ENCODE data around the gene RASAL3. TPM values are rescaled to one million over a fixed set of nuclear protein-coding genes. Genes with fewer than 3 reads are reported as not detected.
"Not testable (repeated sequence)": the region's sequence is repeated elsewhere in the genome, so short reads cannot be mapped to it uniquely, and the experiment has no call there.

The RASAL3 gene
- polyA plus RNA-seq, 3 donors, result 0.51 to 1.3 (median 0.92) TPM

GRCh38 chr19:15476325-15476724, 12.0 kb upstream of the RASAL3 start:
- no peak for DNase-seq (ENCODE audit: extremely low read depth in 1 of 11, low read depth in 9 of 11, low spot score in 4 of 11)

DNA sequence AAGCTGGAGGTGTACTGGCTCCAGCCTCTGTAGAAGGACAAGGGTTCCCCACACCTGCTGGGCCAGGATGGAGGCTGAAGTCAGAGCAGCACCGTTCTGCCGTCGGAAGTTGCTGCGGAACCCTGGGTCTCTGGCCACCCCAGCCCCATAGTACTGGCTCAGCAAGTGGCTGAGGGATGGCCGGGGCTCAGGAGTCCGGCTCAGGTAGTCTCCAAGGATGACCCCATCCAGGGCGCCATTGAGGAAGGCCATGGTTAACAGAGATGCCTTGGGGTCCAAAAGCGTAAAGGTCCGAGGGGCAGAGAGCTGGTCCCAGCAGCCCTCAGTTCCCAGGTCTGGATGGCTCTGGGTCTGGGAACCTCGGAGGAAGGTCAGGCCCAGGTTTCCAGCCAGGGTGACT, 11.3 kb upstream of the RASAL3 start:
- DNase-seq (ENCODE audit: extremely low read depth in 1 of 11, low read depth in 9 of 11, low spot score in 4 of 11), result no peak

- DNase-seq (ENCODE audit: extremely low read depth in 1 of 11, low read depth in 9 of 11, low spot score in 4 of 11), result no peak
Observed at GRCh38 chr19:15475169-15475568, 10.8 kb upstream of the RASAL3 start.

DNA sequence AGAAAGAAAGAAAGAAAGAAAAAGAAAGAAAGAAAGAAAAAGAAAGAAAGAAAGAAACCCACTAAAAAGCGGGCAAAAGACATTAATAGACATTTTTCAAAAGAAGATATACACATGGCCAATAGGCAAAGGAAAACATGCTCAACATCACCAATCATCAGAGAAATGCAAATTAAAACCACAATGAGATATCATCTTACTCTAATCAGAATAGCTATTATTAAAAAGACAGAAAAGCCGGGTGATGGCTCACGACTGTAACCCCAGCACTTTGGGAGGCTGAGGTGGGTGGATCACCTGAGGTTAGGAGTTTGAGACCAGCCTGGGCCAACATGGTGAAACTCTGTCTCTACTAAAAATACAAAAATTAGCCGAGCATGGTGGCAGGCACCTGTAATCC, 9.5 kb upstream of the RASAL3 start:
- not testable (repeated sequence) for DNase-seq (ENCODE audit: extremely low read depth in 1 of 11, low read depth in 9 of 11, low spot score in 4 of 11)

GRCh38 chr19:15471639-15472101, 7.3 kb upstream of the RASAL3 start:
- no peak for DNase-seq (ENCODE audit: extremely low read depth in 1 of 11, low read depth in 9 of 11, low spot score in 4 of 11)

- DNase-seq (ENCODE audit: extremely low read depth in 1 of 11, low read depth in 9 of 11, low spot score in 4 of 11), result no peak
Observed at GRCh38 chr19:15469513-15470297, 5.4 kb upstream of the RASAL3 start.

- DNase-seq (ENCODE audit: extremely low read depth in 1 of 11, low read depth in 9 of 11, low spot score in 4 of 11), result no peak
Observed at GRCh38 chr19:15468675-15469512, 4.5 kb upstream of the RASAL3 start.

- no peak for DNase-seq (ENCODE audit: extremely low read depth in 1 of 11, low read depth in 9 of 11, low spot score in 4 of 11)
Observed at GRCh38 chr19:15467734-15468214, 3.4 kb upstream of the RASAL3 start.

GRCh38 chr19:15466851-15467733, 2.7 kb upstream of the RASAL3 start:
- DNase-seq (ENCODE audit: extremely low read depth in 1 of 11, low read depth in 9 of 11, low spot score in 4 of 11), result no peak

- no peak for DNase-seq (ENCODE audit: extremely low read depth in 1 of 11, low read depth in 9 of 11, low spot score in 4 of 11)
Observed at GRCh38 chr19:15463861-15464371, 428 bp downstream of the RASAL3 start.

GRCh38 chr19:15461694-15462093, 2.6 kb downstream of the RASAL3 start:
- no peak for DNase-seq (ENCODE audit: extremely low read depth in 1 of 11, low read depth in 9 of 11, low spot score in 4 of 11)

- DNase-seq (ENCODE audit: extremely low read depth in 1 of 11, low read depth in 9 of 11, low spot score in 4 of 11), result no peak
Observed at GRCh38 chr19:15457701-15458484, 6.5 kb downstream of the RASAL3 start.

DNA sequence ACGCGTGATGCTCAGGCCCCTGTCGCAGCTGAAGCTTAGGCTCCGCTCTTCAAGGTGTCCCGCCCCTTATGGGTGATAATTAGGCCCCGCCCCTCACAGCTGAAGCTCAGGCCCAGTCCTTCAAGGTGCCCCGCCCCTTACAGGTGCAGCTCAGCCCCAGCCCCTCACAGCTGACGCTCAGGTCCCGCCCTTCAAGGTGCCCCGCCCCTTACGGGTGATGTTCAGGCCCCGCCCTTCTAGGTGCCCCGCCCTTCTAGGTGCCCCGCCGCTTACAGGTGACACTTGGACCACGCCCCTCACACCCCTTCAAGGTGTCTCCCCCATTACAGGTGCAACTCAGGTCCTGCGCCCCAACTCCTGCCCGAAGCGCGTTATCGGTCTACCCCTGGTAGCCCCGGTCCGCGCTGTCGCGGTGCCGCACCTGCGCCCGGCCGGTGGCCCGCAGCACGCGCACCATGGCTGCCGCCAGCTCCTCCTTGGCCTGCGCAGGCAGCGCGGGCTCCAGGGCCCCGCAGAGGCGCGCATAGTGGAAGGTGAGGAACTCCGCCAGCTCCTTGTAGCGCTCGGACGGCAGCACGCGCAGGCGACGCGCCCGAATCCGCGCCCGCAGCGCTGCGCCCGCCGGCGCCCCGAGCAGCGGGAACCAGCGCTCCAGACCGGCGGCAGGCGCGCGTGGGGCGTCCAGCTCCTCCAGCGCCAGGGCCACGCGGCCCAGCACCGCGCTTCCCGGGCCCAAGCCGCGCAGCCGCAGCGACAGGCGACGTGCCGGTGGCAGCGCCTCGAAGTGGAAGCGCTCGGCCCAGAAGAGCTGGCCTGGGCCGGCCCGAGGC, 7.3 kb downstream of the RASAL3 start:
- DNase-seq (ENCODE audit: extremely low read depth in 1 of 11, low read depth in 9 of 11, low spot score in 4 of 11), result no peak

- no peak for DNase-seq (ENCODE audit: extremely low read depth in 1 of 11, low read depth in 9 of 11, low spot score in 4 of 11)
Observed at GRCh38 chr19:15456441-15456840, 7.9 kb downstream of the RASAL3 start.

GRCh38 chr19:15455996-15456395, 8.3 kb downstream of the RASAL3 start:
- no peak for DNase-seq (ENCODE audit: extremely low read depth in 1 of 11, low read depth in 9 of 11, low spot score in 4 of 11)

GRCh38 chr19:15453906-15454860, 10.2 kb downstream of the RASAL3 start:
- DNase-seq (ENCODE audit: extremely low read depth in 1 of 11, low read depth in 9 of 11, low spot score in 4 of 11), result no peak
